Endothelial cell of umbilical vein (primary cell): ENCODE results near the gene TFF3. TPM values are rescaled to one million over a fixed set of nuclear protein-coding genes. Genes with fewer than 3 reads are reported as not detected.

ENCODE experiments used
- BruUV-seq: library from RNA; stranded (reverse); fragments of 400-500 nt; replicated peaks from 2 replicates; lab custom pipeline; 2021; lab: Mats Ljungman, UMichigan
- CTCF ChIA-PET: fragments of 300-600, 350-600 bp; sonication (Branson Sonifier 250); formaldehyde crosslinking; loops from one replicate; lab custom pipeline; 2021; ENCODE audit warnings: antibody characterized with exemption, inconsistent platforms; lab: Charles Lee
- POLR2A ChIA-PET: fragments of 300-600, 350-600 bp; sonication (Branson Sonifier 250); formaldehyde crosslinking; loops from one replicate; lab custom pipeline; 2021; ENCODE audit warnings: antibody characterized with exemption, inconsistent platforms; lab: Charles Lee
- DNase-seq: peaks from one replicate; pipeline ENCODE4 v3.0.0-alpha.2; 2011; ENCODE audit warnings: low read depth, low spot score
- FAIRE-seq: peaks from 2 replicates; lab custom pipeline; 2011; peaks lifted over from hg19 to GRCh38; lab: Jason Lieb, UNC
- H2AFZ ChIP-seq: 2 replicates; pipeline ENCODE4 v1.6.0; 2012; ENCODE audit warnings: low read depth, low read length, control low read depth, inconsistent platforms
- H3K27ac ChIP-seq: 2 replicates; pipeline ENCODE4 v1.5.1; 2011; ENCODE audit warnings: low read depth, mild to moderate bottlenecking, control low read depth, low read length, moderate library complexity; ENCODE audit not compliant: insufficient read depth
- H3K27me3 ChIP-seq, 2 experiments: 2 replicates each; pipeline versions ENCODE4 v1.6.0 to v1.6.1; 2011; ENCODE audit warnings: low read length in 2 of 2, mixed read lengths in 1 of 2; ENCODE audit not compliant: control insufficient read depth in 2 of 2, insufficient read depth in 2 of 2
- H3K36me3 ChIP-seq, 2 experiments: 2 replicates in 1 of 2; 3 replicates in 1 of 2; pipeline ENCODE4 v1.5.1; 2011; ENCODE audit warnings: low read length in 2 of 2, mild to moderate bottlenecking in 1 of 2, moderate library complexity in 1 of 2; ENCODE audit not compliant: control insufficient read depth in 2 of 2, insufficient read depth in 2 of 2; ENCODE audit errors: extremely low read depth in 1 of 2
- H3K4me1 ChIP-seq: 3 replicates; pipeline ENCODE4 v1.5.1; 2011; ENCODE audit warnings: mild to moderate bottlenecking, low read length; ENCODE audit not compliant: control insufficient read depth, insufficient read depth; ENCODE audit errors: extremely low read depth
- H3K4me2 ChIP-seq: 2 replicates; pipeline ENCODE4 v1.6.1; 2011; ENCODE audit warnings: low read length, control low read depth, mixed read lengths; ENCODE audit not compliant: insufficient read depth
- H3K4me3 ChIP-seq, 3 experiments: fragments of 200-600 bp in 1 of 3; sonication (generic), shearing (Covaris generic) in 1 of 3; replicated peaks in 1 of 3; 2 replicates each; pipeline ENCODE4 v1.5.1; 2011 to 2016; ENCODE audit warnings: control low read depth in 3 of 3, low read length in 3 of 3, mild to moderate bottlenecking in 2 of 3, inconsistent platforms in 1 of 3, low read depth in 1 of 3, moderate library complexity in 1 of 3; ENCODE audit not compliant: insufficient read depth in 1 of 3
- H3K79me2 ChIP-seq: 2 replicates; pipeline ENCODE4 v1.6.0; 2012; ENCODE audit warnings: low read length, inconsistent platforms; ENCODE audit not compliant: control insufficient read depth, insufficient read depth
- H3K9ac ChIP-seq: replicated peaks from 2 replicates; pipeline ENCODE3; 2011; ENCODE audit warnings: low read length, control low read depth; ENCODE audit not compliant: insufficient read depth; ENCODE audit errors: extremely low read depth
- H3K9me1 ChIP-seq: replicated peaks from 3 replicates; pipeline ENCODE4 v1.6.0; 2011; ENCODE audit warnings: mild to moderate bottlenecking, low read length; ENCODE audit not compliant: control insufficient read depth, insufficient read depth; ENCODE audit errors: extremely low read depth
- H3K9me3 ChIP-seq: replicated peaks from 2 replicates; pipeline ENCODE4 v1.5.1; 2012; ENCODE audit warnings: low read length, inconsistent platforms; ENCODE audit not compliant: control insufficient read depth, insufficient read depth
- H4K20me1 ChIP-seq: replicated peaks from 2 replicates; pipeline ENCODE3; 2011; ENCODE audit warnings: mild to moderate bottlenecking, low read length; ENCODE audit not compliant: control insufficient read depth, insufficient read depth; ENCODE audit errors: extremely low read depth
- EZH2 ChIP-seq: IDR thresholded peaks from 2 replicates; pipeline ENCODE4 v1.6.1; 2012; ENCODE audit warnings: borderline replicate concordance, low read depth, mild to moderate bottlenecking, moderate library complexity, low read length, inconsistent platforms; ENCODE audit not compliant: severe bottlenecking
- FOS ChIP-seq: IDR thresholded peaks from 2 replicates; pipeline ENCODE4 v1.6.1; 2011; ENCODE audit warnings: mild to moderate bottlenecking, low read length, moderate library complexity, borderline replicate concordance; ENCODE audit not compliant: insufficient read depth
- GATA2 ChIP-seq: IDR thresholded peaks from 2 replicates; pipeline ENCODE4 v1.7.0; 2011; ENCODE audit warnings: low read depth, mild to moderate bottlenecking, moderate library complexity, mixed read lengths, low read length; ENCODE audit not compliant: insufficient read length, insufficient read depth
- JUN ChIP-seq: IDR thresholded peaks from 2 replicates; pipeline ENCODE4 v1.6.1; 2011; ENCODE audit warnings: borderline replicate concordance, low read depth; ENCODE audit not compliant: insufficient read length, insufficient read depth
- MYC ChIP-seq: IDR thresholded peaks from one replicate; pipeline ENCODE4 v1.6.1; 2011; ENCODE audit warnings: mild to moderate bottlenecking, low read depth, low read length
- POLR2A ChIP-seq: IDR thresholded peaks from 2 replicates; pipeline ENCODE4 v1.6.1; 2012; ENCODE audit warnings: low read depth, mild to moderate bottlenecking, control low read depth, low read length
- POLR2AphosphoS5 ChIP-seq: IDR thresholded peaks from 2 replicates; pipeline ENCODE4 v1.6.1; 2012; ENCODE audit warnings: low read depth, mild to moderate bottlenecking, control low read depth, low read length, moderate library complexity; ENCODE audit not compliant: insufficient read depth
- dilution Hi-C: fragments of 300-500 bp; cut with MboI; formaldehyde crosslinking; loops from one replicate; pipeline ENCODE4 v1.15.0; 2019; ENCODE audit warnings: low sequenced_read_pairs; ENCODE audit not compliant: extremely low pct_ligation_motif_present
- intact Hi-C: fragments of 100-400 bp; cut with micrococcal nuclease; formaldehyde crosslinking; loops from one replicate; pipeline ENCODE4 v1.10.0; 2022
- polyA plus RNA-seq, 4 experiments: library from polyadenylated mRNA; depleted of rRNA in 3 of 4; stranded (reverse) in 3 of 4; unstranded in 1 of 4; fragments of >200 nt; gene quantifications; 2 replicates each; pipeline versions ENCODE4 v1.2.1 to v1.2.3, GENCODE V29; 2011 to 2012; ENCODE audit warnings: missing spikeins in 1 of 4
- total RNA-seq: library from RNA; stranded (reverse); gene quantifications from 2 replicates; pipeline ENCODE4 v1.2.3, GENCODE V29; 2021
- TF ChIP-seq, protein P1 (sequence below), 2 donors: IDR thresholded peaks; 1 replicate in 1 of 2; 2 replicates in 1 of 2; pipeline ENCODE4 v1.5.1; 2011; ENCODE audit warnings: low read length in 2 of 2, mild to moderate bottlenecking in 2 of 2, moderate library complexity in 2 of 2, control low read depth in 1 of 2, inconsistent platforms in 1 of 2, low read depth in 1 of 2; ENCODE audit not compliant: insufficient read depth in 1 of 2; ENCODE audit errors: extremely low read depth in 1 of 2
- TF ChIP-seq, protein P2 (sequence below): IDR thresholded peaks from 2 replicates; pipeline ENCODE4 v1.6.1; 2011; ENCODE audit not compliant: insufficient read depth, insufficient read length

TFF3 gene
- total and polyA plus RNA-seq, 2 donors (not counting 3 experiments of a cell fraction or from before 2014, with no cell fraction given) = 0.93 to 1.8 TPM

DNA sequence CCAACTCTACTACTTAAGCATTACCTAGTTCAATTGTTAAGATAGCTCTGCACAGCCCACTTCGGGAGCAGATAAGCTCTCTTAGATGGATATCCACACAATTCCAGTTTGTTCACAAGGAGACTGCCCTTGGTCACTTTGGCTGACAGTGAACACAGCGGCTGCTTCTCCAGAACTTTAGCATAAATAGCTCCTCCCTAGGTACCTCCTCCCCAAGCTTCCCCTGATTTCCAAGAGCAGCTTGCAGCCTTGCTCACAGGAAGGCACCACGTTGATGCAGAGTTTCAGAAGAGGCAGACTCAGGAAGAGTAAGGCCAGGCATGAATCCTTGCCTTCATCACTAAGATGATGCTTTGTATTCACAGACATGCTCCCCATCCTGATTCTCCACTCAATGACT is 24.7 kb downstream of the TFF3 start:
- CTCF ChIA-PET = interaction anchor here (1.0 to 2.6 kb wide), 3 partner anchors 19 to 32 kb away, joined by 3 to 14 read pairs (median 4); no protein-coding TSS in a partner anchor
- H3K9me3 ChIP-seq = no peaks in the 10 kb centered on the region
- no TSS peak for BruUV-seq
- no peak overlapping the region for H3K27ac ChIP-seq
- dilution Hi-C loops = no loop called here
- no peak overlapping the region for H3K9ac ChIP-seq
- no peak for DNase-seq
- intact Hi-C loops = no loop called here
- H3K4me2 ChIP-seq = no peak overlapping the region
- no peaks in the 10 kb centered on the region for H3K27me3 ChIP-seq
- no peak overlapping the region for H3K4me3 ChIP-seq
- no peaks in the 10 kb centered on the region for H3K36me3 ChIP-seq
- no peaks in the 10 kb centered on the region for H4K20me1 ChIP-seq
- FAIRE-seq = no peak
- no peaks in the 10 kb centered on the region for H3K9me1 ChIP-seq
- POLR2A ChIA-PET = no interaction called here
- H3K79me2 ChIP-seq = no peaks in the 10 kb centered on the region
- H2AFZ ChIP-seq = no peak overlapping the region
- TF ChIP-seq JUN (no peak), MYC (no peak), GATA2 (no peak), FOS (no peak), POLR2AphosphoS5 (no peak), POLR2A (no peak), EZH2 (no peak)
- TF ChIP-seq, protein P1, sequence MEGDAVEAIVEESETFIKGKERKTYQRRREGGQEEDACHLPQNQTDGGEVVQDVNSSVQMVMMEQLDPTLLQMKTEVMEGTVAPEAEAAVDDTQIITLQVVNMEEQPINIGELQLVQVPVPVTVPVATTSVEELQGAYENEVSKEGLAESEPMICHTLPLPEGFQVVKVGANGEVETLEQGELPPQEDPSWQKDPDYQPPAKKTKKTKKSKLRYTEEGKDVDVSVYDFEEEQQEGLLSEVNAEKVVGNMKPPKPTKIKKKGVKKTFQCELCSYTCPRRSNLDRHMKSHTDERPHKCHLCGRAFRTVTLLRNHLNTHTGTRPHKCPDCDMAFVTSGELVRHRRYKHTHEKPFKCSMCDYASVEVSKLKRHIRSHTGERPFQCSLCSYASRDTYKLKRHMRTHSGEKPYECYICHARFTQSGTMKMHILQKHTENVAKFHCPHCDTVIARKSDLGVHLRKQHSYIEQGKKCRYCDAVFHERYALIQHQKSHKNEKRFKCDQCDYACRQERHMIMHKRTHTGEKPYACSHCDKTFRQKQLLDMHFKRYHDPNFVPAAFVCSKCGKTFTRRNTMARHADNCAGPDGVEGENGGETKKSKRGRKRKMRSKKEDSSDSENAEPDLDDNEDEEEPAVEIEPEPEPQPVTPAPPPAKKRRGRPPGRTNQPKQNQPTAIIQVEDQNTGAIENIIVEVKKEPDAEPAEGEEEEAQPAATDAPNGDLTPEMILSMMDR (IDR thresholded peaks at IDR 0.05; ENCODE audit: extremely low read depth in 1 of 2, insufficient read depth in 1 of 2, low read depth in 1 of 2, low read length in 2 of 2) = no peak
- TF ChIP-seq, protein P2, sequence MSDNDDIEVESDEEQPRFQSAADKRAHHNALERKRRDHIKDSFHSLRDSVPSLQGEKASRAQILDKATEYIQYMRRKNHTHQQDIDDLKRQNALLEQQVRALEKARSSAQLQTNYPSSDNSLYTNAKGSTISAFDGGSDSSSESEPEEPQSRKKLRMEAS = no peak
- no peaks in the 10 kb centered on the region for H3K4me1 ChIP-seq
